HG02973 (cell line): ENCODE results near the gene MTFR1L.

Source experiments
- ATAC-seq: cut with Tn5 transposase; IDR thresholded peaks from one replicate; pipeline ENCODE4 v1.9.1; 2021; ENCODE audit warnings: moderate library complexity; ENCODE audit not compliant: unreplicated experiment

The MTFR1L gene

GRCh38 chr1:25875856-25876692, 56.3 kb downstream of the MTFR1L start:
- ATAC-seq: no peak

GRCh38 chr1:25876693-25877077, 56.9 kb downstream of the MTFR1L start:
- ATAC-seq: no peak

GRCh38 chr1:25877155-25877554, 57.4 kb downstream of the MTFR1L start:
- ATAC-seq: no peak

GRCh38 chr1:25878690-25879089, 58.9 kb downstream of the MTFR1L start:
- no peak for ATAC-seq

- ATAC-seq: no peak
Observed at GRCh38 chr1:25879675-25880074, 59.9 kb downstream of the MTFR1L start.

- no peak for ATAC-seq
Observed at GRCh38 chr1:25880518-25880917, 60.8 kb downstream of the MTFR1L start.

GRCh38 chr1:25881266-25881665, 61.5 kb downstream of the MTFR1L start:
- no peak for ATAC-seq
